Superior temporal gyrus (tissue), 1 donor: ENCODE data around the gene KMT2C.
"Not testable (repeated sequence)": the region's sequence is repeated elsewhere in the genome, so short reads cannot be mapped to it uniquely, and the experiment has no call there.

ENCODE experiments used
- DNase-seq: peaks from one replicate; pipeline ENCODE4 v3.0.0-alpha.2; 2016; ENCODE audit errors: extremely low spot score

Gene KMT2C

DNA sequence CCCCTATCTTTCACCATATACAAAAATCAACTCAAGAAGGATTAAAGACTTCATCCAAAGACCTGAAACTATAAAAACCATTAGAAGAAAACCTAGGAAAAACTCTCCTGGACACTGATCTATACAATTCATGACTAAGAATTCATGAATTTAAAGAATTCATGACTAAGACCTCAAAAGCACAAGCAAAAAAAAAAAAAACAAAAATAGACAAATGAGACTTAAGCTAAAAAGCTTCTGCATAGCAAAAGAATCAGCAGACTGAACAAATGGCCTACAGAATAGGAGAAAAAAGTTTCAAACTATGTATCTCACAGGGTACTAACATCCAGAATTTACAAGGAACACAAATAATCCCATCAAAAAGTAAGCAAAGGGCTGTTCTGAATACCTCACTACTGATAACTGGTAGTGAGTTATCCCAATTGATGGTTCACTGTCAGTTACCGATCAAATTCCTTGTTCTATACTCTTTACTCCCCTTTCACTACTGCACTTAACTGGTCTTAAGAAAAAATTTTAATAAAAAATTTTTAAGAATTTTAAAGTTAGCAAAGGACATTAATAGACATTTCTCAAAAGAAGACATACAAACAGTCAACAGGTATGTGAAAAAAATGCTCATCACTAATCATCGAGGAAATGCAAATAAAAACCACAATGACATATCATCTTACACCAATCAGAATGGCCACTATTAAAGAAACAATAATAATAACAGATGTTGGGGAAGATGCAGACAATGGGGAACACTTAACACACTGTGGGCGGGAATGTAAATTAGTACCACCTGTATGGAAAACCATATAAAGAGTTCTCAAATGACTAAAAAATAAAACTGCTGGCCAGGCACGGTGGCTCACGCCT, 33.2 kb downstream of the KMT2C start:
- peak; percentile 34 for DNase-seq

DNA sequence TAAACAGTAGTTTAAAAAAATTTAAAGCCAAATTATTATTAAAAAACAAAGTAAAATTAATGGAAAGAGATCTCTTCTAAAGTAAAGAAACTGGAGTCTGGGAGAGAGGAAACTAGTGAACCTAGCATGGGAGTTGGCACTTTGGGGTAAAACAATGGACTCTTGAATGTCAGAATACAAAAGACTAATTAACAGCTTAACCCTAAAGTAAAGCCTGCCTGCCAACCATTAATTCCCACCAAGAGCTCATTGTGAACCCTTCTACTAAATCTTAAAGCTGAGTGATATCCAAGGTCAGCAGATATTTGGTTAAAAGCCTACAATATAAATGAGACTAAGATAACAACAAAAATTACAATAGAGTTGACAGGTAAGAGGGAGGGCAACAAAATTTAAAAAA, 36.5 kb downstream of the KMT2C start:
- peak; percentile 13 for DNase-seq

- no peak for DNase-seq
Observed at GRCh38 chr7:152395112-152395511, 40.7 kb downstream of the KMT2C start.

DNA sequence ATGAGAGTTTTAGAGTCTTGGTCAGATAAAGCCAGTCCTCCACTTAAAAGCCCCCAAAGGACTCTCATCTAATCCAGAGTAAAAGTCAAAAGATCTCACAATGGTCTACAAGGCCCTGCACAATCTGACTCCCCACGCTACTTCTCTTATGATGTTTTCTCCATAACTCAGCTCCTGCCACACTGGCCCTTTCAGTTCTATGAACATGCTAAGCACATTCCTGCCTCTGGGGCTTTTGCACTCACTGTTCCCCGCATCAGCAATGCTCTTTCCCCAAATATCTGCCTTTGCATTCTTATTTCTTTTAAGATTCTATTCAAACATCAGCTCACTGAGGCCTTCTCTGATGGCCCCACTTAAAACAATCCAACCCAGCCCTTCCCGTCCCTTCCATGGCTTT, 41.6 kb downstream of the KMT2C start:
- DNase-seq: peak; percentile 37

DNA sequence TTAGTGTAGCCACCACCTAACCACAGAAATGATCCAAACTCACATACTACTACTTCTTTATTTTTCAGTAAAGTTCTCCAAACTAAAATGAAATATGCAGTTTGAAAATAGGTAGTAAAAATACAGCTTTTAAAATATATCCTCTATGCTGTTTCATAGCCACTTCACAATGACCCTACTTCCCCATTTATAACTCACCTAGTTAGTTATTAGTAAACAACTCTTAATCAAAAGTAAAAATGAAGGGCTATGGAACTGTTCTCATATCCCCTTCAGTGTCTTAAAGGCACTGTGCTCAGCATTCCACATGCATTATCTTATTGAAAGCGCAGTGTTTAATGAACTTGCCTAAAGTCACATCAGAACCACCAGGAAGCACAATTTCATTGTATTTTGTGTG, 43.5 kb downstream of the KMT2C start:
- DNase-seq: peak; percentile 5

GRCh38 chr7:152386136-152386764, 49.6 kb downstream of the KMT2C start:
- not testable (repeated sequence) for DNase-seq

GRCh38 chr7:152384235-152385200, 51.3 kb downstream of the KMT2C start:
- DNase-seq: not testable (repeated sequence)

DNA sequence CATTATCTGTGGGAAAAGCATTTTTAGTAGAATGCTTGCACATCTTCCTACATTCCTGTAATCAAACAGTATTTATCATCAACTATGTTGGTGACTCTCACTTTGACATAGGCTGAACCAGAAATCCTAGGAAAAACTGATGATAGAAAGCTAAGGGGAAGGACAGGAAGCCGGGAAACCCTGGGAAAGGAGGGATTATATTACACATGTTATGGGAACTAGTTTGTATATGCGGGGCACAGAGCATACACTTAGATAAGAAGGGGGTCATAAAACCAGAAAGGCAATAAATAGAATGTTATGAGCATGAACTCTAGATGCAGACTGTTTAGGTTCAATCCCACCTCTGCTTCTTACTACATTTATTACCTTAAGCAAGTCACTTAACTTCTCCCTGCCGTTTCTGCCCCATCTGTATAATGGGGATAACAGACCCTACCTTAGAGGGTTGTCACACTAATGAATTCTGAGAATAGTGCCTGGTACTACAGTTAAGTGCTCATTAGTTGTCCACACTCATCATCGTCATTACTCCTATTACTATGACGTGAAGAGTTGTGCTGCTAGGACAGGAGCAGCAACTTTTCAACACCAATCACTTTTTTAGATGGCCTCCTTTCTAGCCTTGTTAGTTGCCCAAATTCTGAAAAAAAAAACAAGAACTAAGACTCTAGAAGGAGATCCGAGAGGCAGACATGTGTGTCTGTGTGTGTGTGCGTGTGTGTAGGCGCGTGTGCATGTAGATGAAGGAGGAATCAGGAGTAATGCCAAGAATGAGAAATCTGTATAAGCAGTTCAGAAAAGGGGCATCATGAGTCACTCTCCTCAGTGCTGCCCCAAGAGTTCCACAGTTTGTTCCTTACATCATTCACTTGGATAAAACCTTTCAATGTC, 52.2 kb downstream of the KMT2C start:
- no peak for DNase-seq

GRCh38 chr7:152382244-152382643, 53.6 kb downstream of the KMT2C start:
- no peak for DNase-seq

DNA sequence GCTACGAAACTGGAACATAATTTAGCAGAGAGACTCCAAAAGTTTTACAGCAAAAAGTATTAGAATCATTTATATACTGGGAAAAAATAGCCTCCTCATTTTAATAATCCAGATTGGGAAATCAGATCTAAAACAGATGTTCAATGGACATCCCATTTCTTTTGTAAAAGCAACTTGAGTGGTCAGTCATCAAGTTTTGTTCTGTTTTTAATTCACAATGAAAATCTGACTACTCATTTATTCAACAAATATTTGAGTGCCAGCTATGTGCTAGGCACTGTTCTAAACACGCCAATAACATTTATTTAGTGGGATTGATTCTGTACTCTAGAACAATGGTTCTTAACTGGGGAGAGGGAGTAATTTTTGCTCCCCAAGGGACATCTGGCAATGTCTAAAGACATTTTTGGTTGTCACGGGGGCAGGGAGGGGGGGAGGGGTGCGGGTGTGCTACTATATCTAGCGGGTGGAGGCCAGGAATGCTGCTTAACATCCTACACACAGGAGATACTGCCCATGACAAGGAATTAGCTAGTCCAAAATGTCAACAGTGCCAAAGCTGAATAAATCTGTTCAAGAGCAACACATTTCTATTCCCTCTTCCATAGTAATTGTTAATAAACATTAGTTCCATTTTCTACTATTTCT, 54.7 kb downstream of the KMT2C start:
- DNase-seq: not testable (repeated sequence)

- not testable (repeated sequence) for DNase-seq
Observed at GRCh38 chr7:152378497-152378896, 57.3 kb downstream of the KMT2C start.

DNA sequence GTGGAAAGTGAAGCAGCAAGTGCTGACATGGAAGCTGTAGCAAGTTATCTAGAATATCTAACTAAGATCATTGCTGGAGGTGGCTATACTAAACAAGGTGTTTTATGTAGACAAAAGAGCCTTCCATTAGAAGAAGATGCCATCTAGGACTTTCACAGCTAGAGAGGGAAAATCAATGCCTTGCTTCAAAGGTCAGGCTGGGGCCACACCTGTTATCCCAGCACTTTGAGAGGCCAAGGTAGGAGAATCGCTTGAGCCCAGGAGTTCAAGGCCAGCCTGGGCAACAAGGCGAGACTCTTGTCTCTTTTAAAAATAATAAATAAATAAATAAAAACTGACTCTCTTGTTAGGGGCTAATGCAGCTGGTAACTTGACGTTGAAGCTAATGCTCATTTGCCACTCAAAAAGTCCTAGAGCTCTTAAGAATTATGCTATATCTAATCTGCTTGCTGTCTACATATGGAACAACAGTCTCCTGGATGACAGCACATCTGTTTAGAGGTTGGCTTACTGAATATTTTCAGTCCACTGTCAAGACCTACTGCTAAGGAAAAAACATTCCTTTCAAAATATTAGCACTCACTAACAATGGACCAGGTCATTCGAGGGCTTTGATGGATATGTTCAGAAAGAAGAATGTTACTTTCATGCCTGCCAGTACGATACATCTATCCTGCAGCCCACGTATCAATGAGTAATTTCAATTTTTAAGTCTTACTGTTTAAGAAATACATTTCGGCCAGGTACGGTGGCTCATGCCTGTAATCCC, 58.9 kb downstream of the KMT2C start:
- DNase-seq: not testable (repeated sequence)

GRCh38 chr7:152370297-152370696, 65.5 kb downstream of the KMT2C start:
- no peak for DNase-seq

DNA sequence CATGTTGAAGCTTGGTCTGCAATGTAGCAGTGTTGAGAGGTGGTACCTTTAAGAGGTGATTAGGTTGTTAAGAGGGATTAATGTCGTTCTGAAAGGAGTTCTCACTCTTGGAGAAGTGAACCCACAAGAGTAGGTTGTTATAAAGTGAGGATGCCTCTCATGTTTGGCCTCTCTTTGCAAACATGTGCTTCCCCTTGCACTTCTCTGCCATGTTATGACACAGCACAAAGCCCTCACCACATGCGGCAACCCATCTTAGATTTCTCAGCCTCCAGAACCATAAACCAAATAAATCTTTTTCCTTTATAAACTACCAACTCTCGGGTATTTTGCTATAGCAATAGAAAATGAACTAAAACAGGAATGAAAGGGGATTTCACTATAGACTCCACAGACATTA, 66.3 kb downstream of the KMT2C start:
- no peak for DNase-seq

DNA sequence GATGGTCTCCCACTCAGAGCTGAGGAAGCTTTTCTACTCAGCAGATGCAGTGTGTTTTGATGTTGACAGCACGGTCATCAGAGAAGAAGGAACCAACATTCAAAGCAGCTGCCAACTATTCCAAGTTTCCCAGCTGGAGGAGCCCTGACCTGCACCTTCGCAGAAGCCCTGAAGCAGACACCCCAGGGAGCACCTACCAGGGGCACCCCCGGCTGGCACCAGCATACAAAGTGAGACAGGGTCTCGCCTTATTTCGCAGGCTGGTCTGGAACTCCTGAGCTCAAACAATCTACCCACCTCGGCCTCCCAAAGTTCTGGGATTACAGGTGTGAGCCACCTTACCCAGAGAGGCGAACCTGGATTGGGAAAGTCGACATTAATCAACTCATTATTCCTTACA, 68.6 kb downstream of the KMT2C start:
- DNase-seq: no peak

DNA sequence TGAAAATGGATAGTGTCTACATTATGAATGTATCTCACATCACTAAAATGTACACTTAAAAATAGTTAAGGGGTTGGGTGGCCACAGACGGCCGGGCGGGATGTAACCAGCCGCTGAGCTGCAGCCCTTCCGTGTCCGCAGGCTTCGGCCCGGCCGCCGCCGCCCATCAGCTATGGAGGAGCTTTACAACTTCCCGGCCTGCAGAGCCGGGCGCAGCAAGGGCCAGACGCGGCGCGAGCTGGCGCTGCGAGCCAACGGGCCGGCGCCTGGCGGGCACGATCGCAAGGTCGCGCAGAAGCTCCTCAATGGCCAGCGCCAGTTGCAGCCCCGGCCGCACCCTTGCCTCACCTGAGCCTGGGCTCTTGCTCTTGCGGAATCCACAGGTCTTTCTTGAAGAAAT, 69.1 kb downstream of the KMT2C start:
- DNase-seq: no peak

GRCh38 chr7:152365982-152366603, 69.7 kb downstream of the KMT2C start:
- DNase-seq: no peak

GRCh38 chr7:152363798-152364197, 72.0 kb downstream of the KMT2C start:
- DNase-seq: no peak
